ENCODE data around the gene EEF2KMT. TPM values are rescaled to one million over a fixed set of nuclear protein-coding genes. Genes with fewer than 3 reads are reported as not detected.
A peak's percentile ranks its signal among the peaks of the same experiment; 100 is the strongest.
"Not testable (repeated sequence)": the region's sequence is repeated elsewhere in the genome, so short reads cannot be mapped to it uniquely, and the experiment has no call there.

The EEF2KMT gene
- polyA plus RNA-seq, 5 donors = 11.6 to 14.7 (median 13.1) TPM

- peak in 1 of 2 donors; percentile 9 for DNase-seq
Observed at GRCh38 chr16:5097061-5097469, 530 bp downstream of the EEF2KMT start.

GRCh38 chr16:5096437-5097060, 1.0 kb downstream of the EEF2KMT start:
- DNase-seq = not testable (repeated sequence)

GRCh38 chr16:5095145-5095830, 2.3 kb downstream of the EEF2KMT start:
- not testable (repeated sequence) for DNase-seq

GRCh38 chr16:5093746-5094145, 3.8 kb downstream of the EEF2KMT start:
- DNase-seq = not testable (repeated sequence)

GRCh38 chr16:5093081-5093480, 4.5 kb downstream of the EEF2KMT start:
- not testable (repeated sequence) for DNase-seq

- DNase-seq = not testable (repeated sequence)
Observed at GRCh38 chr16:5090592-5090991, 7.0 kb downstream of the EEF2KMT start.

- DNase-seq = not testable (repeated sequence)
Observed at GRCh38 chr16:5089911-5090555, 7.6 kb downstream of the EEF2KMT start.

- not testable (repeated sequence) for DNase-seq
Observed at GRCh38 chr16:5088936-5089335, 8.7 kb downstream of the EEF2KMT start.

- not testable (repeated sequence) for DNase-seq
Observed at GRCh38 chr16:5088086-5088790, 9.4 kb downstream of the EEF2KMT start.

GRCh38 chr16:5085716-5086115, 11.9 kb downstream of the EEF2KMT start:
- not testable (repeated sequence) for DNase-seq

- not testable (repeated sequence) for DNase-seq
Observed at GRCh38 chr16:5084802-5085201, 12.8 kb downstream of the EEF2KMT start.

- DNase-seq = not testable (repeated sequence)
Observed at GRCh38 chr16:5084099-5084731, 13.4 kb downstream of the EEF2KMT start.

- not testable (repeated sequence) for DNase-seq
Observed at GRCh38 chr16:5083646-5084045, 13.9 kb downstream of the EEF2KMT start.

GRCh38 chr16:5080996-5081395, 16.6 kb downstream of the EEF2KMT start:
- not testable (repeated sequence) for DNase-seq

- DNase-seq = not testable (repeated sequence)
Observed at GRCh38 chr16:5080461-5080860, 17.1 kb downstream of the EEF2KMT start.

- DNase-seq = no peak
Observed at GRCh38 chr16:5078626-5079025, 19.0 kb downstream of the EEF2KMT start.

- no peak for DNase-seq
Observed at GRCh38 chr16:5077304-5077703, 20.3 kb downstream of the EEF2KMT start.

- no peak for DNase-seq
Observed at GRCh38 chr16:5075637-5076036, 22.0 kb downstream of the EEF2KMT start.

- DNase-seq = not testable (repeated sequence)
Observed at GRCh38 chr16:5073771-5074170, 23.8 kb downstream of the EEF2KMT start.

- no peak for DNase-seq
Observed at GRCh38 chr16:5073279-5073629, 24.3 kb downstream of the EEF2KMT start.

Measured in right lung (tissue), 5 donors.